ENCODE results near the gene LRR1.
A peak's percentile ranks its signal among the peaks of the same experiment; 100 is the strongest.

GRCh38 chr14:49620182-49621113 lies 21.7 kb downstream of the LRR1 start, which contains the start of the genes MGAT2 and RPL36AL:
- TF ChIP-seq CTCF (IDR thresholded peaks at IDR 0.05) (peak in 1 of 3 donors; percentile 33), POLR2A (IDR thresholded peaks at IDR 0.05) (peak in 1 of 2 donors; percentile 69)
